Loucy (cell line): ENCODE measurements around the gene CD8B.

ENCODE experiments used
- EZH2phosphoT487 ChIP-seq: fragments of 200-600 bp; IDR thresholded peaks from 2 replicates; pipeline ENCODE4 v1.6.1; 2018; ENCODE audit warnings: antibody characterized with exemption, mild to moderate bottlenecking, moderate library complexity, borderline replicate concordance
- TF ChIP-seq, protein P1 (sequence below): fragments of 200-600 bp; sonication (generic); conservative IDR thresholded peaks from 2 replicates; pipeline ENCODE4 v1.5.1; 2014; ENCODE audit warnings: mild to moderate bottlenecking, antibody characterized with exemption, low read length

DNA sequence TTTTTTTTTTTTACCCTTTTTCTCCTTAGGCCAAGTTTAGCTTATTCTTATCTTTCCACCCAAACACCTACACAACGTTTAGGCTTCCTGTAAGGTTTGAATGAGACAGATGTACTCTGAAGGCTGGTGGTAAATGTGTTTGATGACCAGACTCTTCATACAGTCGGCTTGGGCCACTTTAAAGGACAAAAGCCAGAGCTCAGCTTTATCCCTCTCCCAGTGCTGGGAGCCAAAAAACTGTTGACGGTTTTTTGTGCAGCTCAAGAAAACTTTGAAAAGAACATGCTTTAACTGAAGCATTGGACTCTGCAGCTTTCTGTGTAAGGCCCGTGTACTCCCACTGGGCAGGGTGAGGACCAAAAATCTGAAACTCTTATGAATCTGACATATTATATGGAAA lies 86.3 kb downstream of the CD8B start:
- TF ChIP-seq, protein P1, sequence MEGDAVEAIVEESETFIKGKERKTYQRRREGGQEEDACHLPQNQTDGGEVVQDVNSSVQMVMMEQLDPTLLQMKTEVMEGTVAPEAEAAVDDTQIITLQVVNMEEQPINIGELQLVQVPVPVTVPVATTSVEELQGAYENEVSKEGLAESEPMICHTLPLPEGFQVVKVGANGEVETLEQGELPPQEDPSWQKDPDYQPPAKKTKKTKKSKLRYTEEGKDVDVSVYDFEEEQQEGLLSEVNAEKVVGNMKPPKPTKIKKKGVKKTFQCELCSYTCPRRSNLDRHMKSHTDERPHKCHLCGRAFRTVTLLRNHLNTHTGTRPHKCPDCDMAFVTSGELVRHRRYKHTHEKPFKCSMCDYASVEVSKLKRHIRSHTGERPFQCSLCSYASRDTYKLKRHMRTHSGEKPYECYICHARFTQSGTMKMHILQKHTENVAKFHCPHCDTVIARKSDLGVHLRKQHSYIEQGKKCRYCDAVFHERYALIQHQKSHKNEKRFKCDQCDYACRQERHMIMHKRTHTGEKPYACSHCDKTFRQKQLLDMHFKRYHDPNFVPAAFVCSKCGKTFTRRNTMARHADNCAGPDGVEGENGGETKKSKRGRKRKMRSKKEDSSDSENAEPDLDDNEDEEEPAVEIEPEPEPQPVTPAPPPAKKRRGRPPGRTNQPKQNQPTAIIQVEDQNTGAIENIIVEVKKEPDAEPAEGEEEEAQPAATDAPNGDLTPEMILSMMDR = no peak
- TF ChIP-seq EZH2phosphoT487 = no peak
